ENCODE results near the gene P3H1.
A peak's percentile ranks its signal among the peaks of the same experiment; 100 is the strongest.
"Not testable (repeated sequence)": the region's sequence is repeated elsewhere in the genome, so short reads cannot be mapped to it uniquely, and the experiment has no call there.

Gene P3H1, protein sequence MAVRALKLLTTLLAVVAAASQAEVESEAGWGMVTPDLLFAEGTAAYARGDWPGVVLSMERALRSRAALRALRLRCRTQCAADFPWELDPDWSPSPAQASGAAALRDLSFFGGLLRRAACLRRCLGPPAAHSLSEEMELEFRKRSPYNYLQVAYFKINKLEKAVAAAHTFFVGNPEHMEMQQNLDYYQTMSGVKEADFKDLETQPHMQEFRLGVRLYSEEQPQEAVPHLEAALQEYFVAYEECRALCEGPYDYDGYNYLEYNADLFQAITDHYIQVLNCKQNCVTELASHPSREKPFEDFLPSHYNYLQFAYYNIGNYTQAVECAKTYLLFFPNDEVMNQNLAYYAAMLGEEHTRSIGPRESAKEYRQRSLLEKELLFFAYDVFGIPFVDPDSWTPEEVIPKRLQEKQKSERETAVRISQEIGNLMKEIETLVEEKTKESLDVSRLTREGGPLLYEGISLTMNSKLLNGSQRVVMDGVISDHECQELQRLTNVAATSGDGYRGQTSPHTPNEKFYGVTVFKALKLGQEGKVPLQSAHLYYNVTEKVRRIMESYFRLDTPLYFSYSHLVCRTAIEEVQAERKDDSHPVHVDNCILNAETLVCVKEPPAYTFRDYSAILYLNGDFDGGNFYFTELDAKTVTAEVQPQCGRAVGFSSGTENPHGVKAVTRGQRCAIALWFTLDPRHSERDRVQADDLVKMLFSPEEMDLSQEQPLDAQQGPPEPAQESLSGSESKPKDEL

DNA sequence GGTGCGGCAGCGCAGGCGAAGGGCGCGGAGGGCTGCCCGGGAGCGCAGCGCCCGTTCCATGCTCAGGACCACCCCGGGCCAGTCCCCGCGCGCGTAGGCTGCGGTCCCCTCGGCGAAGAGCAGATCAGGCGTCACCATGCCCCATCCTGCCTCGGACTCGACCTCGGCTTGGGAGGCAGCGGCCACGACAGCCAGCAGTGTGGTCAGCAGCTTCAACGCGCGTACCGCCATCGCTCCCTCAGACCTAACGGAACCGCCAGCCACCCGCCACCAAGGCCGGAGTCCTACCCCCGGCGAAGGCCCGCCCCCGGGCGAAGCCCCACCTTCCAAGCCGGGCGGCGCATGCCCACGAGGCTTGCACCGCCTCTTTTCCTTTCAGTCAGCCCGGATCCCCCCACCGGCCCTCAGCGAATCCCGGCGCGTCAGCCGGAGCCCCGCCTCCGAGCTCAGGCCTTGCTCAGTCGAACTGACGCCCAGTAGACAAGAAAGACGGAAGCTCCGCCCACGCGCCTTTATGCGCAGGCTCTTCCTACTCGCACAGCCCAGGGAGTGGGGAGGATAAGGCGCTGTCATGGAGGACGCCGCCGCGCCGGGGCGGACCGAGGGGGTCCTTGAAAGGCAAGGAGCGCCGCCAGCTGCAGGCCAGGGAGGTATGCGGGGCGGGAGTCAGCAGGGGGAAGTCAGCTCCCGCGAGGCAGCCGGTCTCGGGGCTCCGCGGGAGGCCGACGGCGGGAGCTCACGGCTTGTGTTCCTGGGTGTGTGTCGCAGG, at the start of gene P3H1, which contains the start of gene C1orf50:
P3H1 (minus strand) TSS at position 288 of the 769 bp plus-strand sequence; CDS start at position 231, 57 bp downstream.
C1orf50 (plus strand) TSS at position 509 of the 769 bp plus-strand sequence; CDS start at position 572, 63 bp downstream.
- H3K4me1 ChIP-seq (ENCODE audit: control insufficient read depth, low read depth, low read length): peaks cover 18% of the 10 kb centered on the region
- no peaks in the 10 kb centered on the region for H3K27me3 ChIP-seq (ENCODE audit: control insufficient read depth, insufficient read depth, low read length)
- H3K27ac ChIP-seq (ENCODE audit: low read length): no peak within 1 kb of the TSS
- no peaks in the 10 kb centered on the region for H3K9me3 ChIP-seq (ENCODE audit: control insufficient read depth, low read depth, low read length)
- no peaks in the 10 kb centered on the region for H3K36me3 ChIP-seq (ENCODE audit: control insufficient read depth, low read depth, low read length)
- peak within 1 kb of the TSS; percentile 91 for H3K4me3 ChIP-seq (ENCODE audit: low read length)
- peak within 1 kb of the TSS; percentile 68 for H3K9ac ChIP-seq (ENCODE audit: low read length)

DNA sequence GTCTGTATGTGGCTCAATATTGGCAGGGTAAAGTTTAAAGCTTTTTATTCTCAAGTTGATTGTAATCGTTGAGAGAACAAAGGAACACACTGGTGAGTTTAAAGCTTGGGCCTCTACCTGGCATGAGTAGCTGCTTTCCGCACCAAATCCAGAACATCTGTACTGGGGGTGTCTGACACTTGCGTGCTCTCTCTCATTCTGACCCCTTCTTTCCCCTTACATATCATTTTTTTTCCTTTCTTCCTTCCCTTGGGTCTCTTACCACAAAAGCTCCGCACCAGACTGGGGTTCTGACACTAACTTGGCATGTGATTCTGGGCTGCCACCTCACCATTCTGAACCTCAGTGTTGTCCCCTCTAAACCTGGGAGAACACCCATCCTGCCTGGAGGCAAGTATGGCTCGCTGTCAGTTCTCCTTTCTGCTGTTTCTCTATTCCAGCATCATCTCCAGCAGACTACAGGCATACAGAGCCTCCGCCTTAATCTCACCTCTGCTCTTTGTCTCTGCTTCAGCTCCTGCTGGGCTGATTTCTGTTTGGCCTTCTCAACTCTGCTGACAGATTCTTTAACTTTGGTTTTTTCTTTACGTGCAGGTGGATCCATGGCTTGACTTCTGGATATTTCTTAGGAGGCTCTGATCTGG, 49.2 kb upstream of the P3H1 start:
- H3K4me3 ChIP-seq (ENCODE audit: low read length): peak overlapping the region; percentile 96
- H3K36me3 ChIP-seq (ENCODE audit: control insufficient read depth, low read depth, low read length): no peaks in the 10 kb centered on the region
- peaks cover 8% of the 10 kb centered on the region for H3K4me1 ChIP-seq (ENCODE audit: control insufficient read depth, low read depth, low read length)
- H3K27me3 ChIP-seq (ENCODE audit: control insufficient read depth, insufficient read depth, low read length): no peaks in the 10 kb centered on the region
- peak overlapping the region; percentile 81 for H3K9ac ChIP-seq (ENCODE audit: low read length)
- H3K27ac ChIP-seq (ENCODE audit: low read length): peak overlapping the region; percentile 35
- H3K9me3 ChIP-seq (ENCODE audit: control insufficient read depth, low read depth, low read length): no peaks in the 10 kb centered on the region

DNA sequence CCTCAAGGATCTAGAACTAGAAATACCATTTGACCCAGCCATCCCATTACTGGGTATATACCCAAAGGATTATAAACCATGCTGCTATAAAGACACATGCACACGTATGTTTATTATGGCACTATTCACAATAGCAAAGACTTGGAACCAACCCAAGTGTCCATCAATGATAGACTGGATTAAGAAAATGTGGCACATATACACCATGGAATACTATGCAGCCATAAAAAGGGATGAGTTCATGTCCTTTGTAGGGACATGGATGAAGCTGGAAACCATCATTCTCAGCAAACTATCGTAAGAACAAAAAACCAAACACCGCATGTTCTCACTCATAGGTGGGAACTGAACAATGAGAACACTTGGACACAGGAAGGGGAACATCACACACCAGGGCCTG, 48.0 kb upstream of the P3H1 start:
- H3K4me1 ChIP-seq (ENCODE audit: control insufficient read depth, low read depth, low read length); H3K27ac ChIP-seq (ENCODE audit: low read length); H3K9me3 ChIP-seq (ENCODE audit: control insufficient read depth, low read depth, low read length); H3K36me3 ChIP-seq (ENCODE audit: control insufficient read depth, low read depth, low read length); H3K9ac ChIP-seq (ENCODE audit: low read length); H3K4me3 ChIP-seq (ENCODE audit: low read length); H3K27me3 ChIP-seq (ENCODE audit: control insufficient read depth, insufficient read depth, low read length): not testable (repeated sequence)

DNA sequence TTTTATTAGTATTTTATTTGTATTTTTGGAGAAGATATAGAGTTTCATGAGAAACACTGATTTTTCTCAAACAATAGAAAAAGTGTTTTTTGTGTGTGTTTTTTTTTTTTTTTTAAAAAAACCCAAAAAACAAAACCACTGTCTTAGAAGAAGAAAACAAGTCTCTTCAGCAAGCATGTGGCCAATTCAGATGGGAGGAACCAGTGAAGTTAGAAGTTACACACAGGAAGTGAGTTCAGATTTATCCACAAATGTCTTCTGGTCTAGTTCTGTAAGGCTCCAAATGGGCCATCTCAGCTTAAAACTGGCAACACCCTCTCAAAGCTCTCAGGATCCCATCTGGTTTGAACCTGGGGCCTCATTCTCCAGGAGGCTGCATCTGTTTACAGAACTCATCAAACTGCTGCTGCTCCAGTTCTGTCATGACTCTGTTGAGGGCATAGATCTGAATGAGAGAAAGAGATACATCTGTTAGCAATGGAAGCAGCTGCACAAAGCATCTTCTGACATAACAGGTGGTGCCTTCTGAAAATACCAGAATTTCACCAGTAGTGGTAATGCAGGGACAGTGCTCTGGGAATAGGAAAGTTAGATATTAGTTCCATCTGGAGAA, 40.3 kb upstream of the P3H1 start:
- Histone ChIP-seq H3K4me1 (ENCODE audit: control insufficient read depth, low read depth, low read length) (no peaks in the 10 kb centered on the region), H3K36me3 (ENCODE audit: control insufficient read depth, low read depth, low read length) (peaks cover 3% of the 10 kb centered on the region), H3K9ac (ENCODE audit: low read length) (no peak overlapping the region), H3K27me3 (ENCODE audit: control insufficient read depth, insufficient read depth, low read length) (no peaks in the 10 kb centered on the region), H3K4me3 (ENCODE audit: low read length) (no peak overlapping the region), H3K9me3 (ENCODE audit: control insufficient read depth, low read depth, low read length) (no peaks in the 10 kb centered on the region), H3K27ac (ENCODE audit: low read length) (no peak overlapping the region)

DNA sequence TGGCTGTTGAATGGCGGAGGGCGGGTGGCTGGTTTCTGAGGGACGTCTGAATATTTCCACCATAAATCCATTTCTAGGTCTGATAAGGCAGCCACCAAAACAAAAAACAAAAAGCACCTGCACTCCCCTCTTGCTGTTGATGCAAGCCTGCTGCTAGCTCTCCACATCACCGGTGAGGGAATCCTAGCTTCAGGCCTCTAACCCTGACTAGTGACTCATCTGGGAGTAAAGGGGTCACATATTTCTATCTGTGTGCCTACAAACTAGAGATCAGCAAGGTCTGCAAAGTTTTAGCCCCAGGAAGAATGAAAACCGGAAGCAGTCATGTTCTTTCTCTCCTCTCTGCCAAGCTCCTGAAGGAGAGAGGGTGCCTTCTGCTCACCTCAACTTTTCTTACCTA, 39.8 kb upstream of the P3H1 start:
- H3K27me3 ChIP-seq (ENCODE audit: control insufficient read depth, insufficient read depth, low read length): no peaks in the 10 kb centered on the region
- H3K4me1 ChIP-seq (ENCODE audit: control insufficient read depth, low read depth, low read length): no peaks in the 10 kb centered on the region
- no peak overlapping the region for H3K9ac ChIP-seq (ENCODE audit: low read length)
- no peak overlapping the region for H3K27ac ChIP-seq (ENCODE audit: low read length)
- no peaks in the 10 kb centered on the region for H3K9me3 ChIP-seq (ENCODE audit: control insufficient read depth, low read depth, low read length)
- no peak overlapping the region for H3K4me3 ChIP-seq (ENCODE audit: low read length)
- H3K36me3 ChIP-seq (ENCODE audit: control insufficient read depth, low read depth, low read length): peaks cover 3% of the 10 kb centered on the region

DNA sequence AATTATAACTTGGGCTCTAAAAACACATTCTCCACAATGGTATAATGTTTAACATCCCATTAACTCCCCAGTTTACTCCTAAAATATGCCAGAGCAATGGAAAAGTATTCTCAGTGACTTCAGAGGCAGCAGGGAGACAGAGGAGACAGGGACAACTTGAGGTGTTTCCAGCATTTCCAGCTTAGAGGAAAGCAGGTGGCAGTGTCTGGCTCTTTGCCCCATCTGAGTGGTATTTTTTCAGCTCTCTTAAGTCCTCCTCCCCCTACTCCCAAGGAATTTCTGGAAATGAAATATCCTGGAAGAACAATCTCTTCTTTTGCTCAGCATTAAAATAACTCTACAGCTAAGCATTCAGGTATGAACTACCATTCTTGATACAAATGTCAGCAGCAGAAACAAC, 39.3 kb upstream of the P3H1 start:
- Histone ChIP-seq H3K9me3 (ENCODE audit: control insufficient read depth, low read depth, low read length) (no peaks in the 10 kb centered on the region), H3K4me3 (ENCODE audit: low read length) (no peak overlapping the region), H3K36me3 (ENCODE audit: control insufficient read depth, low read depth, low read length) (peaks cover 3% of the 10 kb centered on the region), H3K4me1 (ENCODE audit: control insufficient read depth, low read depth, low read length) (no peaks in the 10 kb centered on the region), H3K9ac (ENCODE audit: low read length) (no peak overlapping the region), H3K27ac (ENCODE audit: low read length) (no peak overlapping the region), H3K27me3 (ENCODE audit: control insufficient read depth, insufficient read depth, low read length) (no peaks in the 10 kb centered on the region)

DNA sequence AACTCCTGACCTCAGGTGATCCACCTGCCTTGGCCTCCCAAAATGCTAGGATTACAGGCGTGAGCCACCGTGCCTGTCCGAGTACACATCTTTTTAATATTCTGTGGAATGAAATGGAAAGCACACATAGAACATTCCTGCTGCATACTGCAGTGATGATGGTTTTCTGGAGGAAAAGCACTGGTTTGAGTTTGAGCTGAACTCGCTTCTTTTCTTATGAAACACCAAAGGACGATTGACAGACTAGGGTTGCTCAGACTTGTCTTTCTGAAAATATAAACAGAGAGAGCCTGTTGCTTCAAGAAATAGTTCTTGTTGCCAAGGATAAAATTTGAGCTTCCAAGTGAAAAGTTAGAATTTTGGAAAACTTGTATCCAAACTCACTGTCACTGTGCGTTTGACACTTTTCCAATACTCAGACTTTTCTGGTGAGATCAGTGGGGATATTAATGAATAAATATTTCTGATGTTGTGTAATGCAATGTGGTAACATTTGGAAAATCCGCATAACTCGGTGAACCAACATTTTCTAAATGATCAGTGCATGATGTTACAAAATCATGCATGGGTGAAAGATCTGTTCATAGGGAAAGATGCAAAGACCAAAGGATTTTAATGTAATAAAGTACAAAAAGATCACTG, 35.1 kb upstream of the P3H1 start:
- H3K36me3 ChIP-seq (ENCODE audit: control insufficient read depth, low read depth, low read length): no peaks in the 10 kb centered on the region
- no peaks in the 10 kb centered on the region for H3K27me3 ChIP-seq (ENCODE audit: control insufficient read depth, insufficient read depth, low read length)
- H3K4me3 ChIP-seq (ENCODE audit: low read length): no peak overlapping the region
- no peak overlapping the region for H3K27ac ChIP-seq (ENCODE audit: low read length)
- H3K4me1 ChIP-seq (ENCODE audit: control insufficient read depth, low read depth, low read length): no peaks in the 10 kb centered on the region
- H3K9ac ChIP-seq (ENCODE audit: low read length): no peak overlapping the region
- no peaks in the 10 kb centered on the region for H3K9me3 ChIP-seq (ENCODE audit: control insufficient read depth, low read depth, low read length)

DNA sequence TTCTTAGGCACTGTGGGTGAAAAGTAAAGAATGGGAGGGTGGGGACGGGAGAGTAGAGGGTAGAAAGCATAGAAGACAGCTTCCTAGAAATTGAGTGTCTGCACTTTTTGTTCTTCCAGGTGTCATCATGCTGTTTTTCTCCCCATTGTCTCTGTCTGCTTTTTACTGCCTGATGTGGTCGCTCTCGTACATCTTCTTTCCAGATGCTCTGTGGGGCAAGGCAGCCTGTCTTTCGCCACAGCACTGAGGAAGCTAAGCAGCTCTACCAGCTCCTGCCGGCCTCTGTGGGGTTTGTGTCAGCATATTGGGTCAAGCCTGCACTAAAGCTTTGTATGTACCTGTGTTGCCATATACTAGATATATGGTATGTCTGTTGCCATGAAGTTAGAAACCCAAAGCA, 31.2 kb upstream of the P3H1 start:
- Histone ChIP-seq H3K27ac (ENCODE audit: low read length) (no peak overlapping the region), H3K36me3 (ENCODE audit: control insufficient read depth, low read depth, low read length) (no peaks in the 10 kb centered on the region), H3K9ac (ENCODE audit: low read length) (no peak overlapping the region), H3K4me1 (ENCODE audit: control insufficient read depth, low read depth, low read length) (no peaks in the 10 kb centered on the region), H3K9me3 (ENCODE audit: control insufficient read depth, low read depth, low read length) (no peaks in the 10 kb centered on the region), H3K27me3 (ENCODE audit: control insufficient read depth, insufficient read depth, low read length) (no peaks in the 10 kb centered on the region), H3K4me3 (ENCODE audit: low read length) (no peak overlapping the region)

DNA sequence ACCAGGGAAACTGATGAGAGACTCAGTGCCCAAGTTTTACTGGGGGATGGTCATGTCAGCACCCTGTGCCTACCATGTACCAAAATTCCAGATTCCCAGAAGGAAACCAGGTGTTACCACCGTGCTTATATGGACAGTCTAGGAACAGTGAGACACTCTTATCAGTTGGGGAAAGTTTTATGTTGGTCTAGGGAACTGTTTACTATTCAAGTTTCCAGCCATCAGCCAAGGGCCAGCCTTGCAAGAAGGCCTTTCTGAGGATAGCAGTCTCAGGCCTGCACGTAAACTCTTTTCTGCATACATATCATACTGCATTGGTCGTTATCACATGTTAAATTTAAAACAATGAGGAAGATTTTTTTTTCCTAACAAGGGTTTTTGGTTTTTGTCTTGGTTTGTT, 30.6 kb upstream of the P3H1 start:
- Histone ChIP-seq H3K9me3 (ENCODE audit: control insufficient read depth, low read depth, low read length) (no peaks in the 10 kb centered on the region), H3K4me3 (ENCODE audit: low read length) (no peak overlapping the region), H3K27me3 (ENCODE audit: control insufficient read depth, insufficient read depth, low read length) (no peaks in the 10 kb centered on the region), H3K27ac (ENCODE audit: low read length) (no peak overlapping the region), H3K9ac (ENCODE audit: low read length) (no peak overlapping the region), H3K36me3 (ENCODE audit: control insufficient read depth, low read depth, low read length) (no peaks in the 10 kb centered on the region), H3K4me1 (ENCODE audit: control insufficient read depth, low read depth, low read length) (no peaks in the 10 kb centered on the region)

DNA sequence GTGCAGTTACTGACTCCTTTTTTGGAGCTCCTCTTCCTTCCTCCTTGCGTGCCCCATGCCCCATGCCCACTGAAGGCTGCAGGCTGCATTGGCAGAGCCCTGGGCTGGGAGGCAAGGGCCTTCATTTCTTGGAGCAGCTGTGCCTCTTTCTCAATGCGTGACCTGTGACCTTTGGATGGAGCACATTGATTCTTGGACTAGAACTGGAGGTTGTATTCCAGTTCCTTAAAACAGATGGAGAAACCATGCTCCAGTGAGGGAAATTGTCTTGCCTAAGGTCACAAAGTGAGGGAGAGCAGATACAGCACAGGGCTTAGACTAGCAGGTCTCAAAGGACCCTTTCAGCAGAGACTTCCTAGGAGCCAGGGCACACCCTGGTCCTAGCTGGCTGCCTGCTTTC, 27.0 kb upstream of the P3H1 start:
- H3K9ac ChIP-seq (ENCODE audit: low read length): no peak overlapping the region
- H3K4me1 ChIP-seq (ENCODE audit: control insufficient read depth, low read depth, low read length): no peaks in the 10 kb centered on the region
- H3K9me3 ChIP-seq (ENCODE audit: control insufficient read depth, low read depth, low read length): no peaks in the 10 kb centered on the region
- no peak overlapping the region for H3K27ac ChIP-seq (ENCODE audit: low read length)
- H3K4me3 ChIP-seq (ENCODE audit: low read length): no peak overlapping the region
- H3K36me3 ChIP-seq (ENCODE audit: control insufficient read depth, low read depth, low read length): no peaks in the 10 kb centered on the region
- no peaks in the 10 kb centered on the region for H3K27me3 ChIP-seq (ENCODE audit: control insufficient read depth, insufficient read depth, low read length)
